ENCODE measurements around the gene S100PBP.
"Not testable (repeated sequence)": the region's sequence is repeated elsewhere in the genome, so short reads cannot be mapped to it uniquely, and the experiment has no call there.

S100PBP gene

GRCh38 chr1:32779242-32779641 is 38.2 kb upstream of the S100PBP start:
- Mint-ChIP-seq H3K27ac (peak overlapping the region in 1 of 2 donors; percentile 7), H3K4me3 (no peak overlapping the region), H3K9me3 (no peaks in the 10 kb centered on the region), H3K4me1 (peaks cover 25% of the 10 kb centered on the region), H3K27me3 (no peaks in the 10 kb centered on the region)
- DNase-seq: no peak
- ATAC-seq: no peak

GRCh38 chr1:32780005-32780404 is 37.4 kb upstream of the S100PBP start:
- H3K27me3 Mint-ChIP-seq: no peaks in the 10 kb centered on the region
- H3K27ac Mint-ChIP-seq: peak overlapping the region in 1 of 2 donors; percentile 56
- H3K4me1 Mint-ChIP-seq: peaks cover 18% of the 10 kb centered on the region
- ATAC-seq (no peak), DNase-seq (no peak)
- H3K9me3 Mint-ChIP-seq: no peaks in the 10 kb centered on the region
- no peak overlapping the region for H3K4me3 Mint-ChIP-seq

- Mint-ChIP-seq H3K27me3 (no peaks in the 10 kb centered on the region), H3K27ac (peak overlapping the region in 1 of 2 donors; percentile 79), H3K9me3 (no peaks in the 10 kb centered on the region), H3K4me1 (peaks cover 11% of the 10 kb centered on the region), H3K4me3 (no peak overlapping the region)
- ATAC-seq (no peak), DNase-seq (no peak)
These were observed 36.7 kb upstream of the S100PBP start for GRCh38 chr1:32780628-32781234.

GRCh38 chr1:32782086-32782485 is 35.4 kb upstream of the S100PBP start:
- Mint-ChIP-seq H3K4me1 (no peaks in the 10 kb centered on the region), H3K4me3 (no peak overlapping the region), H3K27me3 (no peaks in the 10 kb centered on the region), H3K27ac (peak overlapping the region in 1 of 2 donors; percentile 38), H3K9me3 (no peaks in the 10 kb centered on the region)
- ATAC-seq (no peak), DNase-seq (no peak)

GRCh38 chr1:32783851-32784250 is 33.6 kb upstream of the S100PBP start:
- ATAC-seq: no peak
- Mint-ChIP-seq H3K27me3 (no peaks in the 10 kb centered on the region), H3K27ac (no peak overlapping the region), H3K4me1 (no peaks in the 10 kb centered on the region), H3K9me3 (no peaks in the 10 kb centered on the region), H3K4me3 (no peak overlapping the region)
- no peak for DNase-seq

- DNase-seq: no peak
- ATAC-seq: no peak
- H3K27me3 Mint-ChIP-seq: no peaks in the 10 kb centered on the region
- H3K27ac Mint-ChIP-seq: no peak overlapping the region
- H3K9me3 Mint-ChIP-seq: no peaks in the 10 kb centered on the region
- no peak overlapping the region for H3K4me3 Mint-ChIP-seq
- H3K4me1 Mint-ChIP-seq: no peaks in the 10 kb centered on the region
These were observed 32.6 kb upstream of the S100PBP start for GRCh38 chr1:32784817-32785216.

DNA sequence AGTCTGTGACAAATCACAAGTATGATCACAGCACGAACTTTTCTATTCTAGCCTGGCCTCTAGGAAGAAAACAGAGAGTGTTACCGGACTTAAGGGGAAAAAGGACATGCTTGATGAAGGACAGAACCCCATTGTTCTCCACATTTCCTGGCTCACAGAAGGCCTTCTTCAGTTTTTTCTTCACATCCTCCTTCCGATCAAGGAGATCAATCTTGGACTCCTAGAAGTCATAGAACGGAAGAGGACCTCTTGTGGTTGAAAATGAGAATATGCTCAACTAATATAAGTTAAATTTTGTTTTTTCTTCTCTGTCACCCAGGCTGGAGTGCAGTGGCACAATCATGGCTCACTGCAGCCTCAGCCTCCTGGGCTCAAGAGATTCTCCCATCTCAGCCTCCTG is 30.6 kb upstream of the S100PBP start:
- Mint-ChIP-seq H3K27me3 (no peaks in the 10 kb centered on the region), H3K9me3 (no peaks in the 10 kb centered on the region), H3K4me3 (no peak overlapping the region), H3K4me1 (peaks cover 2% of the 10 kb centered on the region), H3K27ac (no peak overlapping the region)
- ATAC-seq (no peak), DNase-seq (no peak)

- H3K9me3 Mint-ChIP-seq, H3K27me3 Mint-ChIP-seq, DNase-seq, H3K4me3 Mint-ChIP-seq, ATAC-seq: not testable (repeated sequence)
- Mint-ChIP-seq H3K27ac (peak overlapping the region in 1 of 2 donors; percentile 54), H3K4me1 (peaks cover 18% of the 10 kb centered on the region)
These were observed 28.1 kb upstream of the S100PBP start for GRCh38 chr1:32789356-32789755.

GRCh38 chr1:32791881-32792280 is 25.6 kb upstream of the S100PBP start:
- Mint-ChIP-seq H3K9me3 (no peaks in the 10 kb centered on the region), H3K4me3 (no peak overlapping the region), H3K4me1 (peaks cover 18% of the 10 kb centered on the region), H3K27ac (no peak overlapping the region), H3K27me3 (no peaks in the 10 kb centered on the region)
- no peak for ATAC-seq
- DNase-seq: no peak

DNA sequence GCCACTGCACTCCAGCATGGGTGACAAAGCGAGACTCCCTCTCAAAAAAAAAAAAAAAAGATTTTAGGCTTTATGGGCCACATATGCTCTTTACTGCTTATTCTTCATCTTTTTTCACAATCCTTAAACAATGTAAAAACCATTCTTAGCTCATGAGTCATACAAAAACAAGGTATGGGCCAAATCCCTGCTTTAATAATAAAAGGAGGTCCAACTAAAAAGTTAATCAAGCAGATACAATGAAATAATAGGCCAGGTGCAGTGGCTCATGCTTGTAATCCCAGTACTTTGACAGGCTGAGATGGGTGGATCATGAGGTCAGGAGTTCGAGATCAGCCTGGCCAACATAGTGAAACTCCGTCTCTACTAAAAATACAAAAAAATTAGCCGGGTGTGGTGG is 21.7 kb upstream of the S100PBP start:
- not testable (repeated sequence) for DNase-seq, ATAC-seq, H3K9me3 Mint-ChIP-seq, H3K27ac Mint-ChIP-seq, H3K27me3 Mint-ChIP-seq, H3K4me3 Mint-ChIP-seq
- H3K4me1 Mint-ChIP-seq: peaks cover 52% of the 10 kb centered on the region

DNA sequence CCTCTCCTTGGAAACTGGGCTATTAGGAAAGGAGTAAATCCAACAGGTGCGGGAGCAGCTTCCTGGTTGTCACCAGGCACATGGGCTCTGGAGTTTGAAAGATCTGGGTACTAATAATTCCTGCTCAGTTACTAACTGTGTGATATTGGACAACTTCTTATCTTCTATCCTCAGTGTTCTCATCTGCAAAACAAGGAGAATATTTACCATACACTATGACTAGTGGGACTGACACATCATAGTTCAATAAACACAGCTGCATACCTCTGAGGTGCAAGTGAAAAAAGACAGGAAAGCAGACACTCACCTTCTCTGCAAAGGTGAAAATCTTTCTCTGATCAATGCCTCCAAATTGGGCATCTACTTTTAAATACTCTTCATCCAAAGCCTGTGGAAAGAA is 20.0 kb upstream of the S100PBP start:
- peak overlapping the region in 1 of 2 donors; percentile 42 for H3K27ac Mint-ChIP-seq
- H3K27me3 Mint-ChIP-seq: no peaks in the 10 kb centered on the region
- no peak for DNase-seq
- H3K4me1 Mint-ChIP-seq: peaks cover 64% of the 10 kb centered on the region
- H3K4me3 Mint-ChIP-seq: no peak overlapping the region
- no peaks in the 10 kb centered on the region for H3K9me3 Mint-ChIP-seq
- no peak for ATAC-seq

DNA sequence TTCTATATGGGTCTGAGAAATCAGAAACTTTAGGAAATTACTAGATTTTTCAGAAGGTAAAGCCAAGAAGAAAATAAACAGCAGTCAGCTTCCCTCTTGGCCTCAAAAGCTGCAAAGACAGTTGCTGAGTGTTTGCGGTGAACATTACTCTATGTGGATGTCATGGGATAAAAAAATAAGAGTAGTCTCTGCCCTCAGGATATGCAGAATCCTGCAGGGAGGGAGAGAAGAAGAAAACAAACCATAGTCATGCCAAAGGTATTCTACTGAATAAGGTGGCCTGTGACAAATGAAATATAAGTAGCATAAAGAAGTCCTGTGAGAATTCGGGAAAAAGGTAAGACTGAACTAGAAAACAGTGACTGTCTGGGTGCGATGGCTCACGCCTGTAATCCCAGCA is 19.3 kb upstream of the S100PBP start:
- peak overlapping the region in 1 of 2 donors; percentile 56 for H3K27ac Mint-ChIP-seq
- no peaks in the 10 kb centered on the region for H3K27me3 Mint-ChIP-seq
- ATAC-seq (no peak), DNase-seq (no peak)
- no peaks in the 10 kb centered on the region for H3K9me3 Mint-ChIP-seq
- peak overlapping the region; percentile 48 to 54 for H3K4me3 Mint-ChIP-seq
- peaks cover 65% of the 10 kb centered on the region for H3K4me1 Mint-ChIP-seq

DNA sequence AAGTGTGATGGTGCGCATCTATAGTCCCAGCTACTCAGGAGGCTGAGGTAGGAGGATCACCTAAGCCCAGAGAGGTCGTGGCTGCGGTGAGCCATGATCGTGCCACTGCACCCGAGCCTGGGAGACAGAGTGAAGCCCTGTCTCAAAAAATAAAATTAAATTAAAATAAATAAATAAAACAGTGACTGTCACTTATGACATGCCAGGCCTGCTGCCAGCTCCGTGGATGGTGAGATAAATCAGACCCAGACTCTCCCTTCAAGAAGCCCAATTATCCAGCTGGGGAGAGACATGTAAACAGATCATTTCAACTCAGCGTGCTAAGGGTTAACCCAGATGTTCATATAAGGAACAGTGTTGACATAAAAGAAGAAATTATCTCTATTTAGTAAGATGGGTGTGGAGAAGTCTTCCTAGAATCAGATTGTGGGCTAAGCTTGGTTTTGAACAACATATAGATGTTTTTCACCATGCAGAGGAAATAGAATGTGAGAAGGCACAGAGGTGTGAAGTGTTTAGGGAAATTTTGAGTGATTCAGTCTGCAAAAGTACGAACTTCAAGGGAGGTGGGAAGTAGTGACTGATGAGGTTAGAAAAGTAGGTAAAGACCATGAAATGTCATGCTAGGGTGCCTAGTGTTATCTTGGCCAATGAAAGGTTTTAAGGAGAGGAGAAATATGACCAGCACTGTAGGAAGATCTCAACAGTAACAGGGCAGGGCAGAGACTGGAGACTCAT is 18.6 kb upstream of the S100PBP start:
- DNase-seq (peak; percentile 45 to 62), ATAC-seq (peak; percentile 90)
- H3K9me3 Mint-ChIP-seq: no peaks in the 10 kb centered on the region
- H3K4me3 Mint-ChIP-seq: peak overlapping the region; percentile 62 to 65
- H3K27ac Mint-ChIP-seq: peak overlapping the region; percentile 40 to 95
- no peaks in the 10 kb centered on the region for H3K27me3 Mint-ChIP-seq
- peaks cover 63% of the 10 kb centered on the region for H3K4me1 Mint-ChIP-seq

- Mint-ChIP-seq H3K4me1 (peaks cover 61% of the 10 kb centered on the region), H3K27me3 (no peaks in the 10 kb centered on the region), H3K27ac (peak overlapping the region; percentile 8 to 74), H3K9me3 (no peaks in the 10 kb centered on the region), H3K4me3 (peak overlapping the region; percentile 33 to 63)
- ATAC-seq (peak; percentile 83), DNase-seq (peak; percentile 61 to 68)
These were observed 16.2 kb upstream of the S100PBP start for GRCh38 chr1:32801096-32801715.

DNA sequence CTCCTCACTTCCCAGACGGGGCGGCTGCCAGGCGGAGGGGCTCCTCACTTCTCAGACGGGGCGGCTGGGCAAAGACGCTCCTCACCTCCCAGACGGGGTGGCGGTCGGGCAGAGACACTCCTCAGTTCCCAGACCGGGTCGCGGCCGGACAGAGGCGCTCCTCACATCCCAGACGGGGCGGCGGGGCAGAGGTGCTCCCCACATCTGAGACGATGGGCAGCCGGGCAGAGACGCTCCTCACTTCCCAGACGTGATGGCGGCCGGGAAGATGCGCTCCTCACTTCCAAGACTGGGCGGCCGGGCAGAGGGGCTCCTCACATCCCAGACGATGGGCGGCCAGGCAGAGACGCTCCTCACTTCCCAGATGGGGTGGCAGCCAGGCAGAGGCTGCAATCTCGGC is 13.0 kb upstream of the S100PBP start:
- H3K27me3 Mint-ChIP-seq, H3K9me3 Mint-ChIP-seq, H3K27ac Mint-ChIP-seq, H3K4me3 Mint-ChIP-seq, DNase-seq, ATAC-seq: not testable (repeated sequence)
- peaks cover 54% of the 10 kb centered on the region for H3K4me1 Mint-ChIP-seq

DNA sequence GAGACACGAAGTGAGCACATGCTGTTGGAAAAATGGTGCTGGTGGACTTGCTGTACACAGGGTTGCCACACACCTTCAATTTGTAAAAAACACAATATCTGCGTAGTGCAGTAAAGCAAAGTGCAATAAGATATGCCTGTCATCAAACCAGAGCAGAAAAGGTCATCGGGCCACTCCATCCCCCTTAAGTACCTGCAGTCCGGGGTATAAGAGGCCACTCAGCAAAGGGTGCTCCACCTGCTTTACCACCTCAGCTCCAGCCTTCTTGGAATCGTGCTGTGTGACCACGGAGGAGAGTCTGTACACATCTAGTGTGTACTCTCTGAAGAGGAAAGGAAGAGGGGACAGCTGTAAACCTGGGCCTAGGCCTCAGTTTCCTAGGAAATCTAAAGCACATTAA is 11.2 kb upstream of the S100PBP start:
- Mint-ChIP-seq H3K4me3 (no peak overlapping the region), H3K27me3 (no peaks in the 10 kb centered on the region), H3K27ac (no peak overlapping the region), H3K9me3 (no peaks in the 10 kb centered on the region), H3K4me1 (peaks cover 45% of the 10 kb centered on the region)
- ATAC-seq: no peak
- DNase-seq: no peak

Data from stimulated activated naive CD8-positive, alpha-beta T cell treated with anti-CD3 and anti-CD28 coated beads, Interleukin-15, amount 100 ng/mL, for 72 hours (primary cell).